Bronchial epithelial cell (primary cell): ENCODE measurements around the gene LIMS3. TPM values are rescaled to one million over a fixed set of nuclear protein-coding genes. Genes with fewer than 3 reads are reported as not detected.
"Not testable (repeated sequence)": the region's sequence is repeated elsewhere in the genome, so short reads cannot be mapped to it uniquely, and the experiment has no call there.

Experiments used
- DNase-seq: peaks from one replicate; pipeline ENCODE4 v3.0.0-alpha.2; 2010; ENCODE audit warnings: low read depth
- FAIRE-seq: peaks from 2 replicates; lab custom pipeline; 2011; peaks lifted over from hg19 to GRCh38; lab: Jason Lieb, UNC
- H3K27me3 ChIP-seq: 2 replicates; pipeline ENCODE4 v1.5.1; 2011; ENCODE audit warnings: low read length; ENCODE audit not compliant: control insufficient read depth, insufficient read depth
- H3K36me3 ChIP-seq: 2 replicates; pipeline ENCODE4 v1.5.1; 2011; ENCODE audit warnings: low read length; ENCODE audit not compliant: control insufficient read depth, insufficient read depth
- H3K4me3 ChIP-seq: 2 replicates; pipeline ENCODE4 v1.5.1; 2011; ENCODE audit warnings: mild to moderate bottlenecking, low read depth, low read length, control low read depth
- total RNA-seq: library from RNA; depleted of rRNA; stranded (reverse); fragments of >200 nt; gene quantifications from 2 replicates; pipeline ENCODE4 v1.2.1, GENCODE V29; 2014

Gene LIMS3
- total RNA-seq, result 1.3 TPM in 1 of 2 replicates, not detected in the other

GRCh38 chr2:109898462-109899336, at the start of gene LIMS3:
TSS of gene LIMS3 (plus strand) at chr2:109898688. CDS start at chr2:109898729, 41 bp downstream.
- H3K4me3 ChIP-seq, FAIRE-seq, DNase-seq, H3K27me3 ChIP-seq, H3K36me3 ChIP-seq: not testable (repeated sequence)

- DNase-seq, H3K27me3 ChIP-seq, H3K36me3 ChIP-seq, FAIRE-seq, H3K4me3 ChIP-seq: not testable (repeated sequence)
Observed at GRCh38 chr2:109871129-109871751, 27.2 kb upstream of the LIMS3 start.

GRCh38 chr2:109876625-109877024, 21.9 kb upstream of the LIMS3 start:
- DNase-seq, H3K27me3 ChIP-seq, H3K36me3 ChIP-seq, H3K4me3 ChIP-seq, FAIRE-seq: not testable (repeated sequence)

- FAIRE-seq, H3K4me3 ChIP-seq, H3K36me3 ChIP-seq, H3K27me3 ChIP-seq, DNase-seq: not testable (repeated sequence)
Observed at GRCh38 chr2:109882112-109882511, 16.4 kb upstream of the LIMS3 start.

- not testable (repeated sequence) for H3K4me3 ChIP-seq, FAIRE-seq, DNase-seq, H3K27me3 ChIP-seq, H3K36me3 ChIP-seq
Observed at GRCh38 chr2:109888414-109888813, 10.1 kb upstream of the LIMS3 start.

GRCh38 chr2:109889909-109890308, 8.6 kb upstream of the LIMS3 start:
- H3K27me3 ChIP-seq, FAIRE-seq, H3K36me3 ChIP-seq, H3K4me3 ChIP-seq, DNase-seq: not testable (repeated sequence)

- not testable (repeated sequence) for H3K4me3 ChIP-seq, DNase-seq, H3K27me3 ChIP-seq, H3K36me3 ChIP-seq, FAIRE-seq
Observed at GRCh38 chr2:109891024-109891423, 7.5 kb upstream of the LIMS3 start.

GRCh38 chr2:109893736-109894135, 4.8 kb upstream of the LIMS3 start:
- H3K4me3 ChIP-seq, H3K36me3 ChIP-seq, FAIRE-seq, H3K27me3 ChIP-seq, DNase-seq: not testable (repeated sequence)

GRCh38 chr2:109894141-109894540, 4.3 kb upstream of the LIMS3 start:
- not testable (repeated sequence) for H3K4me3 ChIP-seq, FAIRE-seq, H3K27me3 ChIP-seq, DNase-seq, H3K36me3 ChIP-seq

- not testable (repeated sequence) for DNase-seq, FAIRE-seq, H3K4me3 ChIP-seq, H3K27me3 ChIP-seq, H3K36me3 ChIP-seq
Observed at GRCh38 chr2:109895090-109895869, 3.2 kb upstream of the LIMS3 start.

- H3K27me3 ChIP-seq, H3K36me3 ChIP-seq, H3K4me3 ChIP-seq, FAIRE-seq, DNase-seq: not testable (repeated sequence)
Observed at GRCh38 chr2:109896212-109896611, 2.3 kb upstream of the LIMS3 start.

- DNase-seq, result not testable (repeated sequence)
Observed at GRCh38 chr2:109897769-109898461, 573 bp upstream of the LIMS3 start.

GRCh38 chr2:109905796-109906195, 7.3 kb downstream of the LIMS3 start:
- FAIRE-seq, DNase-seq, H3K4me3 ChIP-seq, H3K36me3 ChIP-seq, H3K27me3 ChIP-seq: not testable (repeated sequence)

More at GRCh38 chr2:109897769-109898461, 573 bp upstream of the LIMS3 start:
- H3K36me3 ChIP-seq, H3K27me3 ChIP-seq, FAIRE-seq, H3K4me3 ChIP-seq: not testable (repeated sequence)
